Measurements from ENCODE around the gene ABHD16B.

ABHD16B gene

GRCh38 chr20:63855363-63856097, 5.8 kb upstream of the ABHD16B start:
- H3K4me3 Mint-ChIP-seq = no peak overlapping the region
- H3K4me1 Mint-ChIP-seq = peaks cover 45 to 73% of the 10 kb centered on the region in 2 donors
- H3K36me3 Mint-ChIP-seq = peaks cover 4 to 5% of the 10 kb centered on the region in 2 donors
- H3K27ac Mint-ChIP-seq = no peak overlapping the region
- peaks cover 0 to 1% of the 10 kb centered on the region in 2 donors for H3K9me3 Mint-ChIP-seq
- DNase-seq (no peak), ATAC-seq (replicated peaks) (no peak)
- peaks cover 14 to 22% of the 10 kb centered on the region in 2 donors for H3K27me3 Mint-ChIP-seq

DNA sequence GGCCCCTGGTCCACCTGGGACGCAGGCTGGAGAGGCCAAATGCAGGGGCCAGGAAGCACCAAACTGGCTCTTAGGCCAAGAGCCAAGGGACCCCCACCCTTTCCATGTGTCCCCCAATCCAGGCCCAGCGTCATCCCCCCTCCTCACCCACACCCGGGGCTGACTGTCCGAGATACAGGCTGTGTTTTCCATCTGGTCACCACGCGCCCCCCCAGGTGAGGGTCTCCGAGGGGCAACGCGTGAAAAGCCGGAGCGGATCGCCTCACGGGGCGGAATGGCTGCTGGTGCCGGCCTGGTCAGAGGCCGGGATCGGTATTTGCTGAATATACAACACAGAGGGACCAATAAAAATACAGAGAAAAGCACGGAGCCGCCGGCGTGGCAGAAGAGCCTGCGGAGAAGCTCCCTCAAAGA, 5.2 kb upstream of the ABHD16B start:
- Mint-ChIP-seq H3K27ac (peak overlapping the region; percentile 37), H3K4me1 (peaks cover 44 to 73% of the 10 kb centered on the region in 2 donors), H3K4me3 (no peak overlapping the region), H3K9me3 (no peaks in the 10 kb centered on the region), H3K36me3 (peaks cover 8 to 9% of the 10 kb centered on the region in 2 donors), H3K27me3 (peaks cover 12 to 20% of the 10 kb centered on the region in 2 donors)
- ATAC-seq (replicated peaks) = no peak
- DNase-seq = no peak

DNA sequence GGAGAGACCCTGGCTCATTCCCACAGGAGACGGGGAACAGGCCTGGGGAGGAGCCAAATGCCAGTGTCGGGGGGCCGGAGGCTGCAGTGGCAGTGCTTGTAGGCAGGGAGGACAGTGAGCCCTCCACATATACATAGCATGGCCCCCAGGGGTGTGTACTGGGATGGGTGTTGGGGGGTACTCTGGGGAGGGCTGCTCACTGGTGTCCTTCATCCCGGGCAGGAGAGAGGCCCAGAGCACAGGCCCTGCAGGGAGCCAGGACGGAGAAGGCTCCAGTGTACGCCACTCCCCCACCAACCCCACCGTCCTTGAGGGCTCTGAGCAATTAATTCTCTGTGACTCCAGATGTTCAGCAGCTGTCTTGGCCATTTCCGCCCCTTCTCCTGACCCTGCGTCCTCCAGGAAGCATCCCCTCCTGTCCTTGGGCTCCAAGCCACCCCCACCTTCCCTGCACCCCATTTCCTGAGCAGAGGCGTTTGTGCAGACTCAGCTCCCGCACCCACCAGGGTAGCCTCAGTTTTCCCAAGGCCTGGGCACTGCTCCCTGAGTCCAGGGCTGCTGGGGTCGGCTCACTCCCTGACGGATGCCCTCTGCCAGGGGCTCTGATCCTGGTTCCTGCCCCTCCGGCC, 3.4 kb upstream of the ABHD16B start:
- ATAC-seq (replicated peaks) (peak in 1 of 2 donors; percentile 3), DNase-seq (no peak)
- Mint-ChIP-seq H3K9me3 (no peaks in the 10 kb centered on the region), H3K4me1 (peaks cover 36 to 63% of the 10 kb centered on the region in 2 donors), H3K4me3 (peak overlapping the region; percentile 41 to 69), H3K27me3 (peaks cover 7 to 12% of the 10 kb centered on the region in 2 donors), H3K27ac (peak overlapping the region; percentile 67), H3K36me3 (peaks cover 9 to 12% of the 10 kb centered on the region in 2 donors)

DNA sequence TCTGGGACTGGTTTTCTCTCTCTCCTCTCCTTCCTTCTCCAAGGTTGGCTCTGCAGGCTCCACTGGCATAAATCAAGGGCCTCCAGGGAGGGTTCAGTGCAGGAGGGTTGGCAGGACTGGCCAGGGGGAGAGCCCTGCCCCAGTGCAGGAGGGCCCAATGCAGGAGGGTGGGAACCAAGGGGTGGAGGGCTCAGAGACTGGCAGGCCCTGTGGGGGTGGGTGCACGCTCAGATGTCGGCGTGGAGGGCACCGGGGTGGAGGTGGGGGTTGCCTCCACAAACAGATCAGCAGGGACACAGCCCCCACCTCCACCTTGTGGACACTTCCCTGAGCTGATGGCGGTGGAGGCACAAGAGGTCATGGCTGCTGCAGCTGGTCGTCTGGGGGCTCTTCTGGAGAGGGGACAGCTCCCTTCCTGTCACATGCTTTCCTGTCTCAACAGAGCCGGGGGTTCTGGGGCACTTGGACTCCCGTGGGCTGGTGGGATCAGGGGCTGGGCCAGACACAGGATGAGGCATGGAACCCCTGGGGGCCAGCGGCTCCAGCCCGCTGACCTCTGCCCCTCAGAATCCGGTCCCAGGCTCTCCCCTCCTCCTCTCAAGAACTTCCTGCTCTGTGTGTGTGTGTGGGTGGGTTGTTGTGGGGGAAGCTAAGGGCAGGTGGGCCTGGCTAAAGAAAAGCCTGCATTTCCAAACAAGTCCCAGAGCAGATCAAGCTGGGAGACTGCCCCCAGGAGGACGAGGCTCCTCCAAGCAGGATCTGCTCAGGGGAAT, 2.7 kb upstream of the ABHD16B start:
- ATAC-seq (replicated peaks) (peak; percentile 22 to 29), DNase-seq (no peak)
- Mint-ChIP-seq H3K9me3 (no peaks in the 10 kb centered on the region), H3K4me3 (peak overlapping the region; percentile 41 to 69), H3K4me1 (peaks cover 42 to 66% of the 10 kb centered on the region in 2 donors), H3K27ac (peak overlapping the region; percentile 67), H3K27me3 (peaks cover 4 to 11% of the 10 kb centered on the region in 2 donors), H3K36me3 (peaks cover 14 to 17% of the 10 kb centered on the region in 2 donors)

GRCh38 chr20:63859166-63859699, 2.1 kb upstream of the ABHD16B start:
- Mint-ChIP-seq H3K36me3 (peaks cover 16 to 21% of the 10 kb centered on the region in 2 donors), H3K4me1 (peaks cover 44 to 66% of the 10 kb centered on the region in 2 donors), H3K4me3 (peak overlapping the region in 1 of 2 donors; percentile 69), H3K27me3 (peaks cover 0 to 4% of the 10 kb centered on the region in 2 donors), H3K9me3 (no peaks in the 10 kb centered on the region), H3K27ac (peak overlapping the region; percentile 59)
- ATAC-seq (replicated peaks) (no peak), DNase-seq (no peak)

GRCh38 chr20:63860325-63861051, 810 bp upstream of the ABHD16B start:
- Mint-ChIP-seq H3K36me3 (peaks cover 16 to 21% of the 10 kb centered on the region in 2 donors), H3K27ac (peak overlapping the region; percentile 79), H3K9me3 (no peaks in the 10 kb centered on the region), H3K4me3 (peak overlapping the region in 1 of 2 donors; percentile 55), H3K4me1 (peaks cover 40 to 62% of the 10 kb centered on the region in 2 donors), H3K27me3 (no peaks in the 10 kb centered on the region)
- DNase-seq = no peak
- no peak for ATAC-seq (replicated peaks)

DNA sequence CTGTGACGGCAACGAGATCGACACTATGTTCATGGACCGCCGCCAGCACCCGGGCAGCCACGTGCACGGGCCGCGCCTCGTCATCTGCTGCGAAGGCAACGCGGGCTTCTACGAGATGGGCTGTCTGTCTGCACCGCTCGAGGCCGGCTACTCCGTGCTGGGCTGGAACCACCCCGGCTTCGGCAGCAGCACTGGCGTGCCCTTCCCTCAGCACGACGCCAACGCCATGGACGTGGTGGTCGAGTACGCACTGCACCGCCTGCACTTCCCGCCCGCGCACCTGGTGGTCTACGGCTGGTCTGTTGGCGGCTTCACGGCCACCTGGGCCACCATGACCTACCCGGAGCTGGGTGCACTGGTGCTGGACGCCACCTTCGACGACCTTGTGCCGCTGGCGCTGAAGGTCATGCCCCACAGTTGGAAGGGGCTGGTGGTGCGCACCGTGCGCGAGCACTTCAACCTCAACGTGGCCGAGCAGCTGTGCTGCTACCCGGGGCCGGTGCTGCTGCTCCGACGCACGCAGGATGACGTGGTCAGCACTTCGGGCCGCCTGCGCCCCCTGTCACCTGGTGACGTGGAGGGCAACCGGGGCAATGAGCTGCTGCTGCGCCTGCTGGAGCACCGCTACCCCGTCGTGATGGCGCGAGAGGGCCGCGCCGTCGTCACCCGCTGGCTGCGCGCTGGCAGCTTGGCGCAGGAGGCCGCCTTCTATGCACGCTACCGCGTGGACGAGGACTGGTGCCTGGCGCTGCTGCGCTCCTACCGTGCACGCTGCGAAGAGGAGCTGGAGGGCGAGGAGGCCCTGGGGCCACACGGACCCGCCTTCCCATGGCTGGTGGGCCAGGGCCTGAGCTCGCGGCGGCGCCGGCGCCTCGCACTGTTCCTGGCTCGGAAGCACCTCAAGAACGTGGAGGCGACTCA, 943 bp downstream of the ABHD16B start:
- Mint-ChIP-seq H3K27me3 (no peaks in the 10 kb centered on the region), H3K9me3 (no peaks in the 10 kb centered on the region), H3K27ac (no peak overlapping the region), H3K4me3 (no peak overlapping the region), H3K4me1 (peaks cover 41 to 58% of the 10 kb centered on the region in 2 donors), H3K36me3 (peaks cover 16 to 21% of the 10 kb centered on the region in 2 donors)
- DNase-seq (no peak), ATAC-seq (replicated peaks) (no peak)

- ATAC-seq (replicated peaks) (no peak), DNase-seq (no peak)
- peaks cover 18 to 25% of the 10 kb centered on the region in 2 donors for H3K36me3 Mint-ChIP-seq
- H3K9me3 Mint-ChIP-seq = no peaks in the 10 kb centered on the region
- H3K27me3 Mint-ChIP-seq = no peaks in the 10 kb centered on the region
- peaks cover 38 to 52% of the 10 kb centered on the region in 2 donors for H3K4me1 Mint-ChIP-seq
- H3K4me3 Mint-ChIP-seq = peak overlapping the region; percentile 89 to 99
- H3K27ac Mint-ChIP-seq = peak overlapping the region; percentile 98
Measured at GRCh38 chr20:63863021-63863797, 1.9 kb downstream of the ABHD16B start.

- peak; percentile 86 to 88 for ATAC-seq (replicated peaks)
- Mint-ChIP-seq H3K9me3 (no peaks in the 10 kb centered on the region), H3K27me3 (no peaks in the 10 kb centered on the region), H3K4me3 (peak overlapping the region; percentile 89 to 99), H3K4me1 (peaks cover 32 to 47% of the 10 kb centered on the region in 2 donors), H3K36me3 (peaks cover 20 to 29% of the 10 kb centered on the region in 2 donors), H3K27ac (peak overlapping the region; percentile 98)
- DNase-seq = peak; percentile 88
Measured at GRCh38 chr20:63863798-63864544, 2.7 kb downstream of the ABHD16B start.

DNA sequence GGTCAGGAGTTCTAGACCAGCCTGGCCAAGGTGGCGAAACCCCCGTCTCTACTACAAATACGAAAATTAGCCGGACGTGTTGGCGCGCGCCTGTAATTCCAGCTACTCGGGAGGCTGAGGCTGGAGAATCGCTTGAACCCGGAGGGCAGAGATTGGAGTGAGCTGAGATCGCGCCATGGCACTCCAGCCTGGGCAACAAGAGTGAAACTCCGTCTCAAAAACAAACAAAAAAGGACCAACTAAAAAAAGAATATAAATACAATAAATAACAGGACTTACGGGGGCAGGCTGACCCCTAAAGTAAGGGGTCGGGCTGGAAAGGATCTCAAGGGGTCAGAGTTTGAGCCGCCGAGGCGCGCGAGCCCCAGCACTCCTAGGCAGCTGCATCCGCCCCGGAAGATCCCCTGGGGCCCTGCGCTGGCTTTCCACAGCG, 3.3 kb downstream of the ABHD16B start:
- Mint-ChIP-seq H3K36me3 (peaks cover 25 to 35% of the 10 kb centered on the region in 2 donors), H3K9me3 (no peaks in the 10 kb centered on the region), H3K27me3 (no peaks in the 10 kb centered on the region), H3K4me3 (peak overlapping the region; percentile 89 to 99), H3K4me1 (peaks cover 27 to 41% of the 10 kb centered on the region in 2 donors), H3K27ac (peak overlapping the region; percentile 98)
- DNase-seq (no peak), ATAC-seq (replicated peaks) (peak; percentile 5 to 49)

- peak within 1 kb of the TSS; percentile 89 to 99 for H3K4me3 Mint-ChIP-seq
- ATAC-seq (replicated peaks) = peak; percentile 78 to 80
- H3K4me1 Mint-ChIP-seq = peaks cover 27 to 39% of the 10 kb centered on the region in 2 donors
- H3K27ac Mint-ChIP-seq = peak within 1 kb of the TSS; percentile 98
- H3K36me3 Mint-ChIP-seq = peaks cover 27 to 37% of the 10 kb centered on the region in 2 donors
- DNase-seq = peak; percentile 97
- no peaks in the 10 kb centered on the region for H3K9me3 Mint-ChIP-seq
- H3K27me3 Mint-ChIP-seq = no peaks in the 10 kb centered on the region
Measured at GRCh38 chr20:63864978-63865640, 3.8 kb downstream of the ABHD16B start, which contains the start of gene TPD52L2. TPD52L2 (plus strand) TSS chr20:63865270; CDS start chr20:63865366, 96 bp downstream.
